Small intestine (tissue), 7 donors: ENCODE results near the gene CROCC. TPM values are rescaled to one million over a fixed set of nuclear protein-coding genes. Genes with fewer than 3 reads are reported as not detected.
"Not testable (repeated sequence)": the region's sequence is repeated elsewhere in the genome, so short reads cannot be mapped to it uniquely, and the experiment has no call there.

Source experiments
- DNase-seq, 2 donors: peaks; one replicate each; pipeline versions ENCODE4 v3.0.0 to v3.0.0-alpha.2; 2013
- FAIRE-seq: peaks from 2 replicates; lab custom pipeline; 2012; peaks lifted over from hg19 to GRCh38; lab: Jason Lieb, UNC
- H3K27ac ChIP-seq, 3 donors: one replicate each; pipeline ENCODE4 v1.5.1; 2013; ENCODE audit warnings: low read length in 2 of 3, mild to moderate bottlenecking in 2 of 3, control low read depth in 1 of 3, inconsistent platforms in 1 of 3, low read depth in 1 of 3, moderate library complexity in 1 of 3
- H3K27me3 ChIP-seq, 3 donors: one replicate each; pipeline ENCODE4 v1.6.1; 2013; ENCODE audit warnings: low read length in 3 of 3, inconsistent platforms in 1 of 3; ENCODE audit not compliant: control insufficient read depth in 3 of 3, insufficient read depth in 3 of 3
- H3K36me3 ChIP-seq, 3 donors: one replicate each; pipeline ENCODE4 v1.6.1; 2013; ENCODE audit warnings: low read length in 3 of 3, inconsistent platforms in 1 of 3, low read depth in 1 of 3, mild to moderate bottlenecking in 1 of 3, moderate library complexity in 1 of 3; ENCODE audit not compliant: control insufficient read depth in 3 of 3, insufficient read depth in 2 of 3
- H3K4me1 ChIP-seq, 3 donors: one replicate each; pipeline ENCODE4 v1.6.1; 2013; ENCODE audit warnings: low read length in 2 of 3, inconsistent platforms in 1 of 3, low read depth in 1 of 3, mild to moderate bottlenecking in 1 of 3, moderate library complexity in 1 of 3; ENCODE audit not compliant: control insufficient read depth in 3 of 3, insufficient read depth in 2 of 3
- H3K4me3 ChIP-seq, 3 donors: one replicate each; pipeline ENCODE4 v1.5.1; 2013; ENCODE audit warnings: low read length in 3 of 3, control low read depth in 1 of 3, inconsistent platforms in 1 of 3, low read depth in 1 of 3, mild to moderate bottlenecking in 1 of 3, moderate library complexity in 1 of 3
- H3K9me3 ChIP-seq, 2 donors: one replicate each; pipeline ENCODE4 v1.6.1; 2013; ENCODE audit warnings: low read depth in 1 of 2, low read length in 1 of 2; ENCODE audit not compliant: control insufficient read depth in 2 of 2, insufficient read depth in 1 of 2
- WGBS, 3 donors: extraction: QIAGEN DNeasy Blood & Tissue Kit; methylation state at CpG; one replicate each; pipeline ENCODE4 v1.1.7; 2013; 5-methylcytosine and 5-hydroxymethylcytosine counted together
- polyA plus RNA-seq, 4 donors: library from polyadenylated mRNA; stranded (reverse) in 3 of 4; unstranded in 1 of 4; fragments of 200-250 nt in 3 of 4; fragments of 120-200 nt in 1 of 4; gene quantifications; one replicate each; pipeline versions ENCODE4 v1.2.1 to v1.2.3, GENCODE V29; 2013
- donor health status: healthy with polysubstance abuse.
- donor health status: control.
- donor health status: control.
- donor health status: Bipolar disorder and iron deficiency.
- donor health status: healthy.

Gene CROCC
- polyA plus RNA-seq, 4 donors: 2.7 to 19.6 (median 10.2) TPM

- 86 to 90% (median 87%) methylated on average over 11 to 13 of the region's 13 CpGs for WGBS, 3 donors
- Histone ChIP-seq H3K4me1 (peaks cover 0 to 13% (median 0%) of the 10 kb centered on the region in 3 donors), H3K4me3 (no peak overlapping the region), H3K27ac (peak overlapping the region in 1 of 3 donors; percentile 22), H3K27me3 (no peaks in the 10 kb centered on the region), H3K9me3 (peaks cover 0 to 6% of the 10 kb centered on the region in 2 donors), H3K36me3 (peaks cover 0 to 2% (median 0%) of the 10 kb centered on the region in 3 donors)
- FAIRE-seq (no peak), DNase-seq (no peak)
Measured at GRCh38 chr1:16925635-16926490, 4.1 kb downstream of the CROCC start.

DNA sequence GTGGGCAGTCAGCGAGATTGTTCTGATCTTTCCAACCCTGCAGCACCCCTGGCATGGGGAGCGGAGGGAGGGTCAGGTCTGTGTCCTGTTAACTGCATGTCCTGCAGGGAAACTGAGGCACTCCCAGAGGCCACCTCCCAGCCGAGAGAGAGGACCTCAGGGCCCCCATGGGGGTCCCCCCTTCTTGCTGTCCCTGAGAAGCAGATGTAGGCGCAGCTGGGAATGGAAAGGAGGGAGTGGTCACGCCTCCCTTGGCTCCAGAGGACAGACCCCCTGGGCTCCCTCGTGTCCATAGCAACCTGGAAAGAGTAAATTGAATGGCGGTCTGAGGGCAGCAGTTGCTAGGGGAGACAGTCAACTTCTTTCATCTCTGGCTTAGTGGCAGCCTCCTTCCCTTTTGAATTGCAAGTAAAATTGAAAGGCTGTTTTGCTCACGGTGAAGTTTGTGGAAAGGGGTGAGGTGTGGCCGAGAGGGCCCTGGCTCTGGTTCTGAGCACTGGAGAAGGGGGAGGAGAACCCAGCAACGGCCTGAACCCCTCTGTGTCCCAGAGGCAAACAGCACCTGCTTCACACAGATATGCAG lies 4.9 kb downstream of the CROCC start:
- Histone ChIP-seq H3K4me3 (no peak overlapping the region), H3K27ac (peak overlapping the region in 1 of 3 donors; percentile 22), H3K9me3 (peaks cover 0 to 6% of the 10 kb centered on the region in 2 donors), H3K36me3 (peaks cover 0 to 2% (median 0%) of the 10 kb centered on the region in 3 donors), H3K27me3 (no peaks in the 10 kb centered on the region), H3K4me1 (peaks cover 0 to 10% (median 0%) of the 10 kb centered on the region in 3 donors)
- DNase-seq: no peak
- no peak for FAIRE-seq
- 66 to 75% (median 72%) methylated on average over 10 of the region's 10 CpGs for WGBS, 3 donors

GRCh38 chr1:16927256-16927655 lies 5.5 kb downstream of the CROCC start:
- no peak for DNase-seq
- Histone ChIP-seq H3K27me3 (no peaks in the 10 kb centered on the region), H3K36me3 (peaks cover 0 to 2% (median 0%) of the 10 kb centered on the region in 3 donors), H3K4me1 (peaks cover 0 to 4% (median 0%) of the 10 kb centered on the region in 3 donors), H3K9me3 (peaks cover 0 to 6% of the 10 kb centered on the region in 2 donors), H3K4me3 (no peak overlapping the region), H3K27ac (no peak overlapping the region)
- no peak for FAIRE-seq
- 81 to 89% (median 88%) methylated on average over 14 of the region's 14 CpGs for WGBS, 3 donors

DNA sequence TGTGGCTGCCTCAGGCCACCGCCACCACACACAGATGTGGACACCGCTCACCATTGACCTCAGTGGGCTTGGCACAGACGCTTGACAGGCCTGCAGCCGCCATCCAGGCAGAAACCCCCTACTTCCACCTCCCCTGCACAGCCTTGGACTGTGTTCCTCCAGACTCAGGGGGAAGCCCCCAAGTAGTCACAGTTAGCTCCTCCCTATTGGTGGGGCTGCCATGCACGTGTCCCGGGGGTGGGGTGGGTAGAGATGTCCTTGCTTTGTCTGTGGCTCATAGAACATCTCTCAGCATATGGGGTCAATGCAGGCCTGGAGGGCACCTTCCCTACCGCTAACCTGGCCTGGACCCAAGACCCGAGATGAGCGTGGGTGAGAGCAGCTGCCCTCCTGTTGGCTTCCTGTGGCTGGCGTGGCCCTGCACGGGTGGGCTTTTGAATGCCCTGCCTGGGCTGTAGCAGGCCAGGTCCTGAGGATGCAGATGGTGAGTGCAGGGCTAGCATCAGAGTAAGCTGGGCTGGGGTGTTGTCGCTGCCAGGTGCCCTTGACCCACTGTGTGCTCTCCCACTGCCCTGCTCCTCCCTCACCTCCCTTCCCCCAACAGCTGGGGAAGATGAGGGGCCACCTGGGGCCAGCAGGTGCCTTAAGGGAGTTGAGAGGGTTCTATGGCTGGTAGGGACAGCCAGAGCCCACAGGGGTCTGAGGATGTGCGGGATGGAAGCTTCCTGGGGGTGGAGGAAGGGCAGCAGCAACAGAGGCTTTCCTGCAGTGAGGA lies 6.2 kb downstream of the CROCC start:
- Histone ChIP-seq H3K36me3 (peaks cover 0 to 2% (median 0%) of the 10 kb centered on the region in 3 donors), H3K27ac (no peak overlapping the region), H3K27me3 (no peaks in the 10 kb centered on the region), H3K4me1 (peaks cover 0 to 4% (median 0%) of the 10 kb centered on the region in 3 donors), H3K4me3 (no peak overlapping the region), H3K9me3 (peaks cover 0 to 6% of the 10 kb centered on the region in 2 donors)
- DNase-seq: no peak
- 75 to 84% (median 78%) methylated on average over 13 of the region's 13 CpGs for WGBS, 3 donors
- no peak for FAIRE-seq

GRCh38 chr1:16929146-16930041 lies 7.7 kb downstream of the CROCC start:
- H3K27ac ChIP-seq, H3K9me3 ChIP-seq, H3K36me3 ChIP-seq, FAIRE-seq, H3K4me3 ChIP-seq, H3K4me1 ChIP-seq, DNase-seq, H3K27me3 ChIP-seq: not testable (repeated sequence)
- WGBS, 3 donors: 81 to 85% (median 82%) methylated on average over 24 of the region's 24 CpGs

DNA sequence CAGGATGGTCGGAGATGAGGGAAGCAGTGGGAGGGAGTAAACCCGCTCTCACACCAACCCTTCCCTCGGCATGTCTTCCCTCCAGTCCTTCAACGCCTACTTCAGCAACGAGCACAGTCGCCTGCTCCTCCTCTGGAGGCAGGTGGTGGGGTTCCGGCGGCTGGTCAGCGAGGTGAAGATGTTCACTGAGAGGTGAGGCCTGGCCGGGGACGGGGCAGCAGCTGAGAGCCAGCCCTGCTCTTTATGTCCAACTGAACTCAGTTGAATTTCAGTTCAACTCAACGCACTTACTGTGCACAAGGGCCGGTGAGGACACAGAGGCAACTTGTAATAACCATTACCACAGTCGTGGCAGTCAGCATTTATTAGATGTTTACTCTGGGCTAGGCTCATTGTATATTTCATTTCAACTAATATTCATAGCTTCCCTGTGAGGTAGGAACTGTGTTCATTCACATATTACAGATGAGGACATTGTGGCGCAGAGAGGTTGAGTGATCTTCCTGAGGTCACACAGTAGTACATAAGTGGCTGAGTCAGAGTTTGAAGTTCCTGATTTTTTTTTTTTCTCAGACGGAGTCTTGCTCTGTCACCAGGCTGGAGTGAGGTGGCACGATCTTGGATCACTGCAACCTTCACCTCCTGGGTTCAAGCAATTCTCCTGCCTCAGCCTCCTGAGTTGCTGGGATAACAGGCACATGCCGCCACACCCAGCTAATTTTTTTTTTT lies 9.6 kb downstream of the CROCC start:
- not testable (repeated sequence) for H3K36me3 ChIP-seq, FAIRE-seq, H3K27me3 ChIP-seq, H3K4me3 ChIP-seq, H3K9me3 ChIP-seq, DNase-seq, H3K4me1 ChIP-seq, H3K27ac ChIP-seq
- 87 to 90% (median 88%) methylated on average over 18 of the region's 18 CpGs for WGBS, 3 donors

- not testable (repeated sequence) for DNase-seq, H3K4me3 ChIP-seq, H3K27me3 ChIP-seq, H3K4me1 ChIP-seq, FAIRE-seq, H3K27ac ChIP-seq, H3K9me3 ChIP-seq
- peaks cover 0 to 22% (median 0%) of the 10 kb centered on the region in 3 donors for H3K36me3 ChIP-seq
Measured at GRCh38 chr1:16933945-16934344, 12.2 kb downstream of the CROCC start.
